Smooth muscle cell (in vitro differentiated cells): Measurements from ENCODE around the gene SLC16A5. TPM values are rescaled to one million over a fixed set of nuclear protein-coding genes. Genes with fewer than 3 reads are reported as not detected.

Source experiments
- DNase-seq: peaks from one replicate; lab custom pipeline; 2025; ENCODE audit not compliant: unreplicated experiment; lab: John Stamatoyannopoulos, UW
- H2AFZ ChIP-seq: fragments of 200-600 bp; sonication (generic); 2 replicates; pipeline ENCODE4 v1.6.0; 2016; ENCODE audit warnings: antibody characterized with exemption, low read depth, mild to moderate bottlenecking
- H3F3A ChIP-seq: fragments of 200-600 bp; sonication (generic); 2 replicates; pipeline ENCODE4 v1.6.0; 2017; ENCODE audit warnings: antibody characterized with exemption, low read depth
- H3K27ac ChIP-seq: fragments of 200-600 bp; sonication (generic); 2 replicates; pipeline ENCODE4 v1.5.1; 2016; ENCODE audit warnings: low read depth, mild to moderate bottlenecking
- H3K27me3 ChIP-seq: fragments of 200-600 bp; sonication (generic); 2 replicates; pipeline ENCODE4 v1.6.1; 2016; ENCODE audit warnings: low read depth, mild to moderate bottlenecking
- H3K36me3 ChIP-seq: fragments of 200-600 bp; sonication (generic); 2 replicates; pipeline ENCODE4 v1.5.1; 2016; ENCODE audit warnings: low read depth
- H3K4me1 ChIP-seq: fragments of 200-600 bp; sonication (generic); 2 replicates; pipeline ENCODE4 v1.5.1; 2016; ENCODE audit warnings: low read depth
- H3K4me2 ChIP-seq: fragments of 200-600 bp; sonication (generic); 2 replicates; pipeline ENCODE4 v1.6.0; 2016; ENCODE audit warnings: mild to moderate bottlenecking
- H3K4me3 ChIP-seq: fragments of 200-600 bp; sonication (generic); 2 replicates; pipeline ENCODE4 v1.5.1; 2016; ENCODE audit warnings: mild to moderate bottlenecking
- H3K79me2 ChIP-seq: fragments of 200-600 bp; sonication (generic); 2 replicates; pipeline ENCODE4 v1.6.0; 2016; ENCODE audit warnings: low read depth, mild to moderate bottlenecking
- H3K9ac ChIP-seq: fragments of 200-600 bp; sonication (generic); 2 replicates; pipeline ENCODE4 v1.6.0; 2016; ENCODE audit warnings: low read depth
- H3K9me3 ChIP-seq: fragments of 200-600 bp; sonication (generic); replicated peaks from 2 replicates; pipeline ENCODE4 v1.5.1; 2016; ENCODE audit warnings: low read depth
- H4K20me1 ChIP-seq: fragments of 200-600 bp; sonication (generic); 2 replicates; pipeline ENCODE4 v1.6.0; 2016; ENCODE audit warnings: low read depth
- CTCF ChIP-seq: fragments of 200-600 bp; sonication (generic); IDR thresholded peaks from 2 replicates; pipeline ENCODE4 v1.5.1; 2017; ENCODE audit warnings: borderline replicate concordance, mild to moderate bottlenecking, antibody characterized with exemption; ENCODE audit not compliant: insufficient read depth, poor library complexity, severe bottlenecking
- WGBS: methylation state at CpG from one replicate; pipeline ENCODE4 v1.1.7; 2016; ENCODE audit warnings: low lambda C conversion rate; 5-methylcytosine and 5-hydroxymethylcytosine counted together
- polyA plus RNA-seq: library from polyadenylated mRNA; unstranded; fragments of >200 nt; fragmentation: Nextera tagmentation; extraction: Ambion mirVana; gene quantifications from 2 replicates; pipeline ENCODE4 v1.2.1, GENCODE V29; 2016
- small RNA-seq: library from RNA; depleted of rRNA; stranded (forward); fragments of <200 nt; gene quantifications from one replicate; pipeline ENCODE3, GENCODE V24; 2014
- total RNA-seq: library from RNA; depleted of rRNA; stranded (reverse); fragments of >200 nt; gene quantifications from 2 replicates; pipeline ENCODE4 v1.2.3, GENCODE V29; 2014

The SLC16A5 gene
- total and polyA plus RNA-seq, 2 experiments from 2014 or later: 17.1 to 22.0 TPM

DNA sequence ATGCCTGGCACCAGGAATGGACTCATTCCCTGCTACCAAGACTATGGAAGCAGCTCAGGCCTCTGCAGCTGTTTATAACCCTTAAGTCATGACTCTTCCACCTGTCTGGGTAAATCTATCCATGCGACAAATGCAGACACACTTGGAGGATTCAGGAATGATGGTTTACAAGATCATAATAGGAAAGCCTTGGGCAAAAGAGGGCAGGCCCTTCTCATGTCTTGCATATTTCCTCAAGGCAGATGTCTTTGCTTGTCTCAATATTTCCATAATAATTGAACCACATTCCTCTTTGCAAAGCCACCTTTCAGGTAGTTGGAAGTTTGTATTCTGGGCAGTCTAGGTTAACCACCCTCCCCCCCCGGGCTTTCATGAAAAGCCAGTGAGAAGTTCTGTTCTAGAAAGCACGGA is 67.4 kb downstream of the SLC16A5 start:
- H4K20me1 ChIP-seq: peaks cover 25% of the 10 kb centered on the region
- no peaks in the 10 kb centered on the region for H3K36me3 ChIP-seq
- TF ChIP-seq CTCF: no peak
- no peaks in the 10 kb centered on the region for H3K9me3 ChIP-seq
- H3K4me2 ChIP-seq: peak overlapping the region; percentile 72
- no peak for DNase-seq
- WGBS: 73% methylated on average over 3 of the region's 3 CpGs
- H3K79me2 ChIP-seq: peaks cover 40% of the 10 kb centered on the region
- peaks cover 15% of the 10 kb centered on the region for H3F3A ChIP-seq
- H3K4me3 ChIP-seq: no peak overlapping the region
- no peak overlapping the region for H3K9ac ChIP-seq
- no peaks in the 10 kb centered on the region for H3K27me3 ChIP-seq
- peak overlapping the region; percentile 4 for H2AFZ ChIP-seq
- peak overlapping the region; percentile 56 for H3K27ac ChIP-seq
- peaks cover 20% of the 10 kb centered on the region for H3K4me1 ChIP-seq

Small RNA genes within 50 kb of the gene (small RNA-seq; reads per million reads assigned to genes)
- gene AC111186.1 (not detected), gene RF00019 (not detected), gene RN7SL573P (not detected)

Other genes starting within 250 kb of the SLC16A5 start
- 0.13 TPM in 2 replicates for gene GRIN2C, start 228.1 kb upstream of the SLC16A5 start, total RNA-seq
- 0.30 and 0.32 TPM in 2 replicates for gene GRIN2C, start 228.1 kb upstream of the SLC16A5 start, polyA plus RNA-seq
- gene FDXR, start 215.0 kb upstream of the SLC16A5 start, total RNA-seq: 5.6 and 10.4 TPM in 2 replicates
- gene FDXR, start 215.0 kb upstream of the SLC16A5 start, polyA plus RNA-seq: 18.7 and 22.1 TPM in 2 replicates
- 0.22 TPM in 1 of 2 replicates, not detected in the other for gene FADS6, start 194.3 kb upstream of the SLC16A5 start, total RNA-seq
- not detected in 2 replicates for gene FADS6, start 194.3 kb upstream of the SLC16A5 start, polyA plus RNA-seq
- gene USH1G, start 164.7 kb upstream of the SLC16A5 start, total RNA-seq: 0.49 TPM in 2 replicates
- gene USH1G, start 164.7 kb upstream of the SLC16A5 start, polyA plus RNA-seq: 0.32 and 0.58 TPM in 2 replicates
- not detected in 2 replicates for gene OTOP2, start 163.7 kb upstream of the SLC16A5 start, total RNA-seq
- not detected in 2 replicates for gene OTOP2, start 163.7 kb upstream of the SLC16A5 start, polyA plus RNA-seq
- not detected in 2 replicates for gene OTOP3, start 152.1 kb upstream of the SLC16A5 start, total RNA-seq
- not detected in 2 replicates for gene OTOP3, start 152.1 kb upstream of the SLC16A5 start, polyA plus RNA-seq
- 6.8 and 8.8 TPM in 2 replicates for gene HID1, start 115.2 kb upstream of the SLC16A5 start, total RNA-seq
- gene HID1, start 115.2 kb upstream of the SLC16A5 start, polyA plus RNA-seq: 3.3 and 22.0 TPM in 2 replicates
- 35.9 and 40.7 TPM in 2 replicates for gene CDR2L, start 100.3 kb upstream of the SLC16A5 start, total RNA-seq
- 37.8 and 39.9 TPM in 2 replicates for gene CDR2L, start 100.3 kb upstream of the SLC16A5 start, polyA plus RNA-seq
- 36.8 and 75.6 TPM in 2 replicates for gene MRPL58, start 75.3 kb upstream of the SLC16A5 start, total RNA-seq
- 36.2 and 41.4 TPM in 2 replicates for gene MRPL58, start 75.3 kb upstream of the SLC16A5 start, polyA plus RNA-seq
- gene ATP5PD, start 41.0 kb upstream of the SLC16A5 start, total RNA-seq: 233 and 309 TPM in 2 replicates
- gene ATP5PD, start 41.0 kb upstream of the SLC16A5 start, polyA plus RNA-seq: 318 and 321 TPM in 2 replicates
- 18.2 and 27.3 TPM in 2 replicates for gene KCTD2, start 40.7 kb upstream of the SLC16A5 start, total RNA-seq
- gene KCTD2, start 40.7 kb upstream of the SLC16A5 start, polyA plus RNA-seq: 11.1 and 12.7 TPM in 2 replicates
- gene ARMC7, start 22.0 kb downstream of the SLC16A5 start, total RNA-seq: 3.0 and 6.8 TPM in 2 replicates
- gene ARMC7, start 22.0 kb downstream of the SLC16A5 start, polyA plus RNA-seq: 1.8 and 3.5 TPM in 2 replicates
- gene NT5C, start 43.8 kb downstream of the SLC16A5 start, total RNA-seq: 25.8 and 39.9 TPM in 2 replicates
- 46.8 and 53.5 TPM in 2 replicates for gene NT5C, start 43.8 kb downstream of the SLC16A5 start, polyA plus RNA-seq
- gene JPT1, start 66.6 kb downstream of the SLC16A5 start, total RNA-seq: 103 and 141 TPM in 2 replicates
- 240 and 288 TPM in 2 replicates for gene JPT1, start 66.6 kb downstream of the SLC16A5 start, polyA plus RNA-seq
- 104 and 111 TPM in 2 replicates for gene SUMO2, start 95.0 kb downstream of the SLC16A5 start, total RNA-seq
- gene SUMO2, start 95.0 kb downstream of the SLC16A5 start, polyA plus RNA-seq: 416 and 419 TPM in 2 replicates
- 24.0 and 29.2 TPM in 2 replicates for gene NUP85, start 117.7 kb downstream of the SLC16A5 start, total RNA-seq
- gene NUP85, start 117.7 kb downstream of the SLC16A5 start, polyA plus RNA-seq: 43.2 and 48.0 TPM in 2 replicates
- gene GGA3, start 173.7 kb downstream of the SLC16A5 start, total RNA-seq: 16.1 and 20.5 TPM in 2 replicates
- gene GGA3, start 173.7 kb downstream of the SLC16A5 start, polyA plus RNA-seq: 23.7 and 23.9 TPM in 2 replicates
- gene MRPS7, start 173.9 kb downstream of the SLC16A5 start, total RNA-seq: 35.1 and 37.6 TPM in 2 replicates
- 97.2 and 111 TPM in 2 replicates for gene MRPS7, start 173.9 kb downstream of the SLC16A5 start, polyA plus RNA-seq
- 5.3 and 6.2 TPM in 2 replicates for gene MIF4GD, start 183.3 kb downstream of the SLC16A5 start, total RNA-seq
- gene MIF4GD, start 183.3 kb downstream of the SLC16A5 start, polyA plus RNA-seq: 17.0 and 20.8 TPM in 2 replicates
- 1.9 and 2.4 TPM in 2 replicates for gene SLC25A19, start 201.5 kb downstream of the SLC16A5 start, total RNA-seq
- 3.6 and 6.9 TPM in 2 replicates for gene SLC25A19, start 201.5 kb downstream of the SLC16A5 start, polyA plus RNA-seq